HepG2 (cell line): Measurements from ENCODE around the gene ALB. TPM values are rescaled to one million over a fixed set of nuclear protein-coding genes. Genes with fewer than 3 reads are reported as not detected.

Experiments used
- CREM ChIP-seq, 2 experiments: sonication (generic) in 1 of 2; formaldehyde crosslinking in 1 of 2; IDR thresholded peaks; 2 replicates each; pipeline versions ENCODE4 v1.4.0 to v1.6.1; 2016 to 2020; ENCODE audit warnings: antibody characterized with exemption in 1 of 2, mild to moderate bottlenecking in 1 of 2, missing genetic modification reagents in 1 of 2
- EEA1 ChIP-seq: sonication (generic); formaldehyde crosslinking; IDR thresholded peaks from 2 replicates; pipeline ENCODE4 v1.5.1; 2020; ENCODE audit warnings: mild to moderate bottlenecking, missing genetic modification reagents, borderline replicate concordance
- EHMT2 ChIP-seq: fragments of 200-600 bp; sonication (generic); IDR thresholded peaks from 2 replicates; pipeline ENCODE4 v1.7.0; 2017; ENCODE audit warnings: antibody characterized with exemption, low read depth, low read length, borderline replicate concordance
- EZH2 ChIP-seq: conservative IDR thresholded peaks from 2 replicates; pipeline ENCODE4 v1.6.1; 2012; ENCODE audit warnings: mild to moderate bottlenecking, low read depth, low read length, moderate library complexity
- FOXO1 ChIP-seq: sonication (generic); formaldehyde crosslinking; IDR thresholded peaks from 2 replicates; pipeline ENCODE4 v1.4.0; 2020; ENCODE audit warnings: missing genetic modification reagents
- FOXO4 ChIP-seq: sonication (generic); formaldehyde crosslinking; conservative IDR thresholded peaks from 2 replicates; pipeline ENCODE4 v1.8.1; 2023; ENCODE audit warnings: missing genetic modification reagents
- GZF1 ChIP-seq: sonication (generic); formaldehyde crosslinking; IDR thresholded peaks from 2 replicates; pipeline ENCODE4 v1.5.1; 2020; ENCODE audit warnings: mild to moderate bottlenecking, missing genetic modification reagents
- HNRNPLL ChIP-seq: fragments of 200-400 bp; formaldehyde crosslinking; IDR thresholded peaks from 2 replicates; pipeline ENCODE4 v1.6.1; 2017; ENCODE audit warnings: mild to moderate bottlenecking, low read depth, low read length; ENCODE audit not compliant: poor library complexity, severe bottlenecking
- PAWR ChIP-seq: sonication (generic); formaldehyde crosslinking; IDR thresholded peaks from 2 replicates; pipeline ENCODE4 v1.4.0; 2020; ENCODE audit warnings: missing genetic modification reagents, mild to moderate bottlenecking, borderline replicate concordance
- PBX2 ChIP-seq: IDR thresholded peaks from 2 replicates; pipeline ENCODE4 v1.6.1; 2016; ENCODE audit warnings: control low read depth
- RELA ChIP-seq: sonication (generic); formaldehyde crosslinking; IDR thresholded peaks from 2 replicates; pipeline ENCODE4 v1.4.0; 2020; ENCODE audit warnings: missing genetic modification reagents
- SMAD9 ChIP-seq: sonication (generic); formaldehyde crosslinking; IDR thresholded peaks from 2 replicates; pipeline ENCODE4 v1.5.1; 2020; ENCODE audit warnings: mild to moderate bottlenecking, missing genetic modification reagents
- ZNF343 ChIP-seq: sonication (generic); formaldehyde crosslinking; IDR thresholded peaks from 2 replicates; pipeline ENCODE4 v1.4.0; 2020; ENCODE audit warnings: mild to moderate bottlenecking, missing genetic modification reagents
- ZNF512B ChIP-seq: sonication (generic); formaldehyde crosslinking; IDR thresholded peaks from 2 replicates; pipeline ENCODE4 v1.5.1; 2020; ENCODE audit warnings: missing genetic modification reagents, mild to moderate bottlenecking, borderline replicate concordance
- ZNF709 ChIP-seq: sonication (generic); formaldehyde crosslinking; IDR thresholded peaks from 2 replicates; pipeline ENCODE4 v1.5.0; 2020; ENCODE audit warnings: mild to moderate bottlenecking, missing genetic modification reagents
- ZNF724P ChIP-seq: sonication (generic); formaldehyde crosslinking; IDR thresholded peaks from 2 replicates; pipeline ENCODE4 v1.8.0; 2022; ENCODE audit warnings: missing genetic modification reagents, borderline replicate concordance
- ZNF761 ChIP-seq: sonication (generic); formaldehyde crosslinking; conservative IDR thresholded peaks from 2 replicates; pipeline ENCODE4 v1.4.0; 2020; ENCODE audit warnings: mild to moderate bottlenecking, missing genetic modification reagents
- polyA plus RNA-seq, 8 experiments: library from polyadenylated mRNA; depleted of rRNA in 3 of 8; stranded (reverse) in 7 of 8; unstranded in 1 of 8; fragments of >200 nt; fragmentation: Illumina TruSeq in 4 of 8; extraction: Trizol in 4 of 8; gene quantifications; 2 replicates each; pipeline versions ENCODE4 v1.2.1 to v1.2.3, GENCODE V29; 2011 to 2016; ENCODE audit warnings: low read depth in 4 of 8, missing spikeins in 1 of 8, mixed read lengths in 1 of 8; ENCODE audit not compliant: insufficient read depth in 1 of 8
- total RNA-seq, 5 experiments: library from RNA; depleted of rRNA; stranded (reverse); fragments of >200 nt; fragmentation: Illumina TruSeq; extraction: Trizol; gene quantifications; 2 replicates each; pipeline ENCODE4 v1.2.3, GENCODE V29; 2016; ENCODE audit warnings: low read depth in 1 of 5
- TF ChIP-seq, protein P1 (sequence below): sonication (generic); formaldehyde crosslinking; IDR thresholded peaks from 2 replicates; pipeline ENCODE4 v1.4.0; 2020; ENCODE audit warnings: missing genetic modification reagents
- TF ChIP-seq, protein P2 (sequence below): sonication (generic); formaldehyde crosslinking; IDR thresholded peaks from 2 replicates; pipeline ENCODE4 v1.8.0; 2022; ENCODE audit warnings: mild to moderate bottlenecking, missing genetic modification reagents, moderate library complexity
- TF ChIP-seq, protein P3 (sequence below): sonication (generic); formaldehyde crosslinking; conservative IDR thresholded peaks from 2 replicates; pipeline ENCODE4 v1.4.0; 2020; ENCODE audit warnings: mild to moderate bottlenecking, missing genetic modification reagents, moderate library complexity

The ALB gene
- total and polyA plus RNA-seq, 2 of the 13 experiments (the other 11 are each of a cell fraction or from before 2014, with no cell fraction given) = 22,259 to 22,625 TPM

DNA sequence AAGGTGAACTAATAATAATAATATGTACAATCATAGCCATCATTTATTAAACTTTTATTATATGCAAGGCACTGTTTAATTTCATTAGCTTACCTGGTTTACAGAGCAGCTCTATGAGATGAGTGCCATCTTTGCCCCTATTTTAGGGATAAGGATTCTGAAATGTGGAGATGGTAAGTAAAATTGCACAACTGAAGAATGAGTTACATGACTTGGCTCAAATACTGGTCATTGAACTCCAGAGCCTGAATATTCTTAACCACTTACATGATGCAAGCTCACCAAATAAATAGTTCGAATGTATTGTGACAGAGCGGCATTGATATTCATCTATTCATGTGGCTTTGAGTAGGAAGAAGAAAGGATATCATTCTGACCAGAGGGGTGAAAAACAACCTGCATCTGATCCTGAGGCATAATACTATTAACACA, 11.7 kb downstream of the ALB start (continued):
- no peak for TF ChIP-seq ZNF512B (CRISPR knock-in tag)
- no peak for TF ChIP-seq EHMT2
- no peak for TF ChIP-seq ZNF343 (CRISPR knock-in tag)
- no peak for TF ChIP-seq SMAD9 (CRISPR knock-in tag)
- TF ChIP-seq ZNF709 (CRISPR knock-in tag) = no peak
- TF ChIP-seq, protein P1, sequence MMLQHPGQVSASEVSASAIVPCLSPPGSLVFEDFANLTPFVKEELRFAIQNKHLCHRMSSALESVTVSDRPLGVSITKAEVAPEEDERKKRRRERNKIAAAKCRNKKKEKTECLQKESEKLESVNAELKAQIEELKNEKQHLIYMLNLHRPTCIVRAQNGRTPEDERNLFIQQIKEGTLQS = 0 out of 2 replicates have a peak, but pooled peaks have one; percentile 48
- no peak for TF ChIP-seq EEA1 (CRISPR knock-in tag)
- TF ChIP-seq, protein P2, sequence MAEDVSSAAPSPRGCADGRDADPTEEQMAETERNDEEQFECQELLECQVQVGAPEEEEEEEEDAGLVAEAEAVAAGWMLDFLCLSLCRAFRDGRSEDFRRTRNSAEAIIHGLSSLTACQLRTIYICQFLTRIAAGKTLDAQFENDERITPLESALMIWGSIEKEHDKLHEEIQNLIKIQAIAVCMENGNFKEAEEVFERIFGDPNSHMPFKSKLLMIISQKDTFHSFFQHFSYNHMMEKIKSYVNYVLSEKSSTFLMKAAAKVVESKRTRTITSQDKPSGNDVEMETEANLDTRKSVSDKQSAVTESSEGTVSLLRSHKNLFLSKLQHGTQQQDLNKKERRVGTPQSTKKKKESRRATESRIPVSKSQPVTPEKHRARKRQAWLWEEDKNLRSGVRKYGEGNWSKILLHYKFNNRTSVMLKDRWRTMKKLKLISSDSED (CRISPR knock-in tag) = no peak
- TF ChIP-seq, protein P3, sequence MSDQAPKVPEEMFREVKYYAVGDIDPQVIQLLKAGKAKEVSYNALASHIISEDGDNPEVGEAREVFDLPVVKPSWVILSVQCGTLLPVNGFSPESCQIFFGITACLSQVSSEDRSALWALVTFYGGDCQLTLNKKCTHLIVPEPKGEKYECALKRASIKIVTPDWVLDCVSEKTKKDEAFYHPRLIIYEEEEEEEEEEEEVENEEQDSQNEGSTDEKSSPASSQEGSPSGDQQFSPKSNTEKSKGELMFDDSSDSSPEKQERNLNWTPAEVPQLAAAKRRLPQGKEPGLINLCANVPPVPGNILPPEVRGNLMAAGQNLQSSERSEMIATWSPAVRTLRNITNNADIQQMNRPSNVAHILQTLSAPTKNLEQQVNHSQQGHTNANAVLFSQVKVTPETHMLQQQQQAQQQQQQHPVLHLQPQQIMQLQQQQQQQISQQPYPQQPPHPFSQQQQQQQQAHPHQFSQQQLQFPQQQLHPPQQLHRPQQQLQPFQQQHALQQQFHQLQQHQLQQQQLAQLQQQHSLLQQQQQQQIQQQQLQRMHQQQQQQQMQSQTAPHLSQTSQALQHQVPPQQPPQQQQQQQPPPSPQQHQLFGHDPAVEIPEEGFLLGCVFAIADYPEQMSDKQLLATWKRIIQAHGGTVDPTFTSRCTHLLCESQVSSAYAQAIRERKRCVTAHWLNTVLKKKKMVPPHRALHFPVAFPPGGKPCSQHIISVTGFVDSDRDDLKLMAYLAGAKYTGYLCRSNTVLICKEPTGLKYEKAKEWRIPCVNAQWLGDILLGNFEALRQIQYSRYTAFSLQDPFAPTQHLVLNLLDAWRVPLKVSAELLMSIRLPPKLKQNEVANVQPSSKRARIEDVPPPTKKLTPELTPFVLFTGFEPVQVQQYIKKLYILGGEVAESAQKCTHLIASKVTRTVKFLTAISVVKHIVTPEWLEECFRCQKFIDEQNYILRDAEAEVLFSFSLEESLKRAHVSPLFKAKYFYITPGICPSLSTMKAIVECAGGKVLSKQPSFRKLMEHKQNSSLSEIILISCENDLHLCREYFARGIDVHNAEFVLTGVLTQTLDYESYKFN (CRISPR knock-in tag) = peak; percentile 20; the same call in 1 of the 2 replicates
- peak; percentile 78; the same call in 1 of the 2 replicates for TF ChIP-seq CREM (IDR thresholded peaks at IDR 0.05)
- no peak for TF ChIP-seq CREM (CRISPR knock-in tag; IDR thresholded peaks at IDR 0.05)
- TF ChIP-seq PBX2 (CRISPR knock-in tag) = no peak
- no peak for TF ChIP-seq PAWR
- TF ChIP-seq FOXO1 = no peak
- no peak for TF ChIP-seq GZF1 (CRISPR knock-in tag)
- TF ChIP-seq ZNF761 (CRISPR knock-in tag) = no peak
- no peak for TF ChIP-seq ZNF724P (CRISPR knock-in tag)
- no peak for TF ChIP-seq RELA (CRISPR knock-in tag)
- no peak for TF ChIP-seq HNRNPLL
- TF ChIP-seq EZH2 = no peak
- TF ChIP-seq FOXO4 (CRISPR knock-in tag) = no peak
